B cell (primary cell): Measurements from ENCODE around the gene DAB2IP. TPM values are rescaled to one million over a fixed set of nuclear protein-coding genes. Genes with fewer than 3 reads are reported as not detected.

Source experiments
- ATAC-seq: fragments of 200-7000 bp; cut with Tn5 transposase; one replicate; pipeline ENCODE4 v1.10.0; 2021; ENCODE audit warnings: low read depth, mild to moderate bottlenecking, moderate number of reproducible peaks, moderate library complexity
- CTCF ChIA-PET: fragments of 350-600 bp; sonication (Branson Sonifier 250); formaldehyde crosslinking; loops from one replicate; lab custom pipeline; 2021; ENCODE audit warnings: antibody characterized with exemption, inconsistent platforms; lab: Charles Lee
- POLR2A ChIA-PET: fragments of 350-600 bp; sonication (Branson Sonifier 250); formaldehyde crosslinking; loops from one replicate; lab custom pipeline; 2021; ENCODE audit warnings: antibody characterized with exemption; lab: Charles Lee
- DNase-seq: peaks from one replicate; pipeline ENCODE4 v3.0.0; 2013
- H2AFZ ChIP-seq: 2 replicates; pipeline ENCODE4 v1.6.1; 2012; ENCODE audit warnings: mild to moderate bottlenecking, low read depth, low read length; ENCODE audit not compliant: insufficient read depth, poor library complexity, severe bottlenecking
- H3K27ac ChIP-seq, 2 donors: 1 replicate in 1 of 2; 2 replicates in 1 of 2; pipeline ENCODE4 v1.5.1; 2012 to 2013; ENCODE audit warnings: low read length in 2 of 2, mild to moderate bottlenecking in 2 of 2, moderate library complexity in 1 of 2
- H3K27me3 ChIP-seq, 4 experiments: fragments of 200-600 bp in 1 of 4; sonication (generic) in 1 of 4; replicated peaks in 1 of 4; 1 replicate in 2 of 4; 2 replicates in 2 of 4; pipeline versions ENCODE4 v1.6.1 to v1.7.0; 2013 to 2016; ENCODE audit warnings: low read length in 3 of 4, mild to moderate bottlenecking in 2 of 4, mixed read lengths in 1 of 4, moderate library complexity in 1 of 4; ENCODE audit not compliant: insufficient read depth in 4 of 4, control insufficient read depth in 3 of 4; ENCODE audit errors: control extremely low read depth in 1 of 4
- H3K36me3 ChIP-seq, 2 experiments: replicated peaks in 1 of 2; 1 replicate in 1 of 2; 2 replicates in 1 of 2; pipeline versions ENCODE4 v1.6.1 to v1.7.1; 2013; ENCODE audit warnings: low read length in 1 of 2; ENCODE audit not compliant: insufficient read depth in 2 of 2, control insufficient read depth in 1 of 2; ENCODE audit errors: control extremely low read depth in 1 of 2, extremely low read depth in 1 of 2
- H3K4me1 ChIP-seq, 2 donors: fragments of 200-600 bp in 1 of 2; sonication (generic) in 1 of 2; 1 replicate in 1 of 2; 2 replicates in 1 of 2; pipeline versions ENCODE4 v1.5.1 to v1.6.1; 2013 to 2017; ENCODE audit warnings: low read length in 2 of 2; ENCODE audit not compliant: control insufficient read depth in 2 of 2, insufficient read depth in 2 of 2
- H3K4me2 ChIP-seq: replicated peaks from 2 replicates; pipeline ENCODE3; 2012; ENCODE audit warnings: mild to moderate bottlenecking, low read depth, low read length; ENCODE audit not compliant: poor library complexity, severe bottlenecking
- H3K4me3 ChIP-seq, 5 experiments: fragments of 200-600 bp in 1 of 5; sonication (generic) in 1 of 5; 1 replicate in 3 of 5; 2 replicates in 2 of 5; pipeline versions ENCODE4 v1.5.1 to v1.7.0; 2011 to 2016; ENCODE audit warnings: low read length in 4 of 5, mild to moderate bottlenecking in 4 of 5, low read depth in 2 of 5, control low read depth in 1 of 5, moderate library complexity in 1 of 5; ENCODE audit not compliant: insufficient read depth in 1 of 5; ENCODE audit errors: control extremely low read depth in 1 of 5, extremely low read depth in 1 of 5
- H3K79me2 ChIP-seq: fragments of 200-600 bp; sonication (generic); one replicate; pipeline ENCODE4 v1.6.0; 2016; ENCODE audit warnings: low read length; ENCODE audit not compliant: control insufficient read depth, insufficient read depth
- H3K9ac ChIP-seq: fragments of 200-600 bp; sonication (generic); 2 replicates; pipeline ENCODE4 v1.6.1; 2017; ENCODE audit warnings: mild to moderate bottlenecking, low read length, moderate library complexity
- H3K9me3 ChIP-seq, 3 donors: one replicate each; pipeline versions ENCODE4 v1.6.1 to v1.7.1; 2013; ENCODE audit warnings: low read length in 2 of 3; ENCODE audit not compliant: control insufficient read depth in 2 of 3, insufficient read depth in 1 of 3; ENCODE audit errors: control extremely low read depth in 1 of 3
- H4K20me1 ChIP-seq: 2 replicates; pipeline ENCODE4 v1.6.0; 2012; ENCODE audit warnings: mild to moderate bottlenecking, low read length; ENCODE audit not compliant: insufficient read depth, control insufficient read depth, poor library complexity, severe bottlenecking
- H3K27ac Mint-ChIP-seq: one replicate; pipeline ENCODE4 v1.8.0; 2021; ENCODE audit warnings: mixed read lengths
- H3K27me3 Mint-ChIP-seq: one replicate; pipeline ENCODE4 v1.8.0; 2021; ENCODE audit warnings: mixed read lengths
- H3K4me1 Mint-ChIP-seq: one replicate; pipeline ENCODE4 v1.8.0; 2021; ENCODE audit warnings: mixed read lengths
- H3K4me3 Mint-ChIP-seq: one replicate; pipeline ENCODE4 v1.8.0; 2021; ENCODE audit warnings: mixed read lengths
- H3K9me3 Mint-ChIP-seq: one replicate; pipeline ENCODE4 v1.8.0; 2022; ENCODE audit warnings: mixed read lengths; ENCODE audit not compliant: insufficient read depth
- CTCF ChIP-seq: fragments of 200-600 bp; IDR thresholded peaks from one replicate; pipeline ENCODE4 v1.8.0; 2022; ENCODE audit warnings: antibody characterized with exemption, mild to moderate bottlenecking
- EZH2 ChIP-seq: IDR thresholded peaks from 2 replicates; pipeline ENCODE4 v1.6.1; 2012; ENCODE audit warnings: borderline replicate concordance, low read depth, mild to moderate bottlenecking, moderate library complexity, low read length; ENCODE audit not compliant: insufficient read depth, poor library complexity, severe bottlenecking
- WGBS: methylation state at CpG from one replicate; pipeline ENCODE4 v1.1.5; 2013; ENCODE audit warnings: missing lambda C conversion rate; ENCODE audit not compliant: insufficient coverage; 5-methylcytosine and 5-hydroxymethylcytosine counted together
- intact Hi-C: fragments of 100-400 bp; cut with micrococcal nuclease; formaldehyde crosslinking; loops from one replicate; pipeline ENCODE4 v1.10.0; 2022
- polyA plus RNA-seq: library from polyadenylated mRNA; depleted of rRNA; stranded (reverse); fragments of >200 nt; gene quantifications from 2 replicates; pipeline ENCODE4 v1.2.3, GENCODE V29; 2012
- total RNA-seq, 2 donors: library from RNA; stranded (reverse); fragments of 120-200 nt in 1 of 2; gene quantifications; 1 replicate in 1 of 2; 2 replicates in 1 of 2; pipeline versions ENCODE4 v1.2.3 to v1.2.4, GENCODE V29; 2013 to 2022

DAB2IP gene
- total and polyA plus RNA-seq, 2 donors (not counting 1 experiment from before 2014, with no cell fraction given): 1.1 to 3.9 TPM

DNA sequence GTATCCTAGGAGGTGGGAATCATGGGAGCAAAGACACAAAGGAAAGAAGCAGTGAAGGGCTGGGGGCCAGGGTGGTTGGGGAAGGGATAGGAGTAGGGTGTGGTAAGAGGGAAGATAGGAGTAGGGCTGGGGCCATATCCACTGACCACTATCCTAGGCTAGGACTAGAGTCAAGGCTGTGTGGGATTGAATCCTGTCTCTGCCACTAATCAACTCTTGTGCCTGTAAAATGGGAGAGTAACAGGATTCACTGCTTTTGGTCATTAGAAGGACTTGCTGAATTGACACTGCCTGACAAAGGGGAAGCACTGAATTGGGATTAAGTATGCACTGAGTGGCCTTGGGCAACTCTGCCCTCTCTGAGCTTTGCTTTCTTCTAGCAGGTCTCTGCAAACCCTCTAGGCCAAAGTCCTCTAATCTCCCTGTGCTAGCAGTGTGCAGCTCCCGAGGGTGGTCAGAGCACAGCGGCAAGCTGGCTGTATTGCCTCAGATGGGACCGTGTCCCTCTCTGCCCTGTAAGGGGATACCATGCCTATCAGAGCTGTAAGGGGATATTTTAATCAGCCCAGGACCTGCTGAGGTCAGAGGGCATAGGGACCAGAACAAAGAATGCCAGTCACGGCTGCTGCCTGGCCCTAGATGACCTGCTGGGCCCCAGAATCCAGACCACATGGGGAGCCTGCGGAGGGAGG, 12.4 kb upstream of the DAB2IP start:
- peaks cover 0 to 7% (median 1%) of the 10 kb centered on the region in 4 experiments for H3K27me3 ChIP-seq
- Mint-ChIP-seq H3K9me3 (no peaks in the 10 kb centered on the region), H3K27ac (no peak overlapping the region), H3K4me1 (peaks cover 8% of the 10 kb centered on the region), H3K4me3 (no peak overlapping the region), H3K27me3 (peaks cover 31% of the 10 kb centered on the region)
- no peak overlapping the region for H3K27ac ChIP-seq
- H4K20me1 ChIP-seq: no peaks in the 10 kb centered on the region
- no peak for ATAC-seq
- 91% methylated on average over 5 of the region's 5 CpGs for WGBS
- H3K36me3 ChIP-seq: no peaks in the 10 kb centered on the region
- peaks cover 5 to 8% of the 10 kb centered on the region in 2 donors for H3K4me1 ChIP-seq
- no peaks in the 10 kb centered on the region for H3K9me3 ChIP-seq
- no peak overlapping the region for H3K9ac ChIP-seq
- POLR2A ChIA-PET: no interaction called here
- no peaks in the 10 kb centered on the region for H3K79me2 ChIP-seq
- DNase-seq: no peak
- intact Hi-C loops: no loop called here
- H3K4me2 ChIP-seq: no peak overlapping the region
- no peak overlapping the region for H3K4me3 ChIP-seq
- no peak for TF ChIP-seq CTCF
- TF ChIP-seq EZH2: no peak
- CTCF ChIA-PET: interaction anchor here (0.7 kb wide), 1 partner anchor 21 kb away, joined by 3 read pairs; no protein-coding TSS in a partner anchor
- H2AFZ ChIP-seq: no peak overlapping the region

GRCh38 chr9:121639619-121640018, 11.8 kb upstream of the DAB2IP start:
- Mint-ChIP-seq H3K27ac (no peak overlapping the region), H3K4me3 (no peak overlapping the region), H3K9me3 (no peaks in the 10 kb centered on the region), H3K4me1 (peaks cover 3% of the 10 kb centered on the region), H3K27me3 (peaks cover 31% of the 10 kb centered on the region)
- Histone ChIP-seq H3K27me3 (peaks cover 0 to 3% (median under 1%) of the 10 kb centered on the region in 4 experiments), H3K9me3 (no peaks in the 10 kb centered on the region), H2AFZ (no peak overlapping the region), H3K4me3 (no peak overlapping the region), H3K79me2 (no peaks in the 10 kb centered on the region), H3K36me3 (no peaks in the 10 kb centered on the region), H3K9ac (no peak overlapping the region), H4K20me1 (no peaks in the 10 kb centered on the region), H3K27ac (no peak overlapping the region), H3K4me1 (peaks cover 0 to 2% of the 10 kb centered on the region in 2 donors), H3K4me2 (no peak overlapping the region)
- intact Hi-C loops: loop anchor here (2.0 kb wide), 1 partner anchor 377 kb away; no protein-coding TSS in a partner anchor
- ChIA-PET CTCF (interaction anchor here (0.5 kb wide), 1 partner anchor 378 kb away, joined by 3 read pairs; no protein-coding TSS in a partner anchor), POLR2A (no interaction called here)
- TF ChIP-seq CTCF (no peak), EZH2 (no peak)
- DNase-seq: no peak
- 92% methylated on average over 6 of the region's 6 CpGs for WGBS
- ATAC-seq: no peak
